NCI-H345 treated with DMSO at 0.1 percent for 48 hours (cell line): ENCODE results near the gene OPA1.

Experiments
- DNase-seq: peaks from one replicate; lab custom pipeline; 2025; ENCODE audit not compliant: unreplicated experiment; lab: John Stamatoyannopoulos, UW

OPA1 gene

GRCh38 chr3:193734737-193735366, 141.8 kb downstream of the OPA1 start:
- no peak for DNase-seq

- DNase-seq: no peak
These were observed 142.8 kb downstream of the OPA1 start for GRCh38 chr3:193735850-193736249.

- DNase-seq: no peak
These were observed 143.6 kb downstream of the OPA1 start for GRCh38 chr3:193736616-193737015.

- no peak for DNase-seq
These were observed 144.3 kb downstream of the OPA1 start for GRCh38 chr3:193737191-193737751.

GRCh38 chr3:193742628-193743027, 149.6 kb downstream of the OPA1 start:
- DNase-seq: no peak

- no peak for DNase-seq
These were observed 150.7 kb downstream of the OPA1 start for GRCh38 chr3:193743702-193744047.

GRCh38 chr3:193744048-193744821, 151.2 kb downstream of the OPA1 start:
- peak; percentile 80 for DNase-seq

- no peak for DNase-seq
These were observed 152.0 kb downstream of the OPA1 start for GRCh38 chr3:193744822-193745684.

- no peak for DNase-seq
These were observed 153.8 kb downstream of the OPA1 start for GRCh38 chr3:193746832-193747231.
